Measurements from ENCODE around the gene DSPP. TPM values are rescaled to one million over a fixed set of nuclear protein-coding genes. Genes with fewer than 3 reads are reported as not detected.

Gene DSPP
- total RNA-seq, 2 donors from 2014 or later: not detected

GRCh38 chr4:87620491-87620890 is 12.2 kb downstream of the DSPP start:
- intact Hi-C loops (cut with DNase I): no loop called here
- no peak for DNase-seq (ENCODE audit: low spot score)

- DNase-seq (ENCODE audit: low spot score): no peak
- intact Hi-C loops (cut with DNase I): no loop called here
These were observed 14.0 kb downstream of the DSPP start for GRCh38 chr4:87622303-87622702.

DNA sequence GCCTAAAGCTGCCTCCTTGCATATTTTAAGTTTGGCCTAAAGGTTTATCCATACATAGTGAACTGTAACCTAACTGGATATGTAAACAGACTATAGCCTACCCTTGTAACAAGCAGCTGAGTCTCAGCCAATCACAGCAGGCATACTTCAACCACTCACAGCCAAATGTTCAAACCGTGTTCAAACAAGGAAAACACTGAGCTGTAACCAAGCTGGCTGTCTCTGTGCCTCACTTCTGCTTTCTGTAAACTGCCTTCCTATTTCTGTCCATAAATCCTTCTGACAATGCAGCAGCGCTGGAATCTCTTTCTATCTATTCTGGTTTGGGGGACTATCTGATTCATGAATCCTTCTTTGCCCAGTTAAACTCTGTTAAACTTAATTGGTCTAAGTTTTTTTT is 16.4 kb downstream of the DSPP start:
- intact Hi-C loops (cut with DNase I): no loop called here

DNA sequence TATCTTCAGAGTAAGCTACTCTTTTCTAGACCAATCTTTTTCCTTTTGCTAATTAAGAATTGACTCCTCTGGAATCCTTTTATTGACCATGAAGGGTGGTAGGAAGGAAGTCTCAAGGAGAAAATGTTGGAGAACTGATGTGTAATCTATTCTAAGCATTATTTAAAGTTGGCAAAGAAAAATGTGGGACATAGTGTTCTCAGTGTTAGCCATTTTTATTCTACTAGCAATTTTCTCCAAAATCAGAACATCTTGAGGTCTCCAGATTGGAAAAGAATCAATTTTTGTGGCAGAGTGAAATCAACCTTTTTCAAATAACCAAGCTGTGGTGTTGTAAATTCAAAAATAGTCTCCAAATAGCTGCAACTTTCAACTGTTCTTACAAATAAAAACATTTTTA is 23.3 kb downstream of the DSPP start:
- no peak for DNase-seq (ENCODE audit: low spot score)
- intact Hi-C loops (cut with DNase I): no loop called here

More for the DNA sequence above, 16.4 kb downstream of the DSPP start:
- DNase-seq (ENCODE audit: low spot score): no peak

- DNase-seq (ENCODE audit: low spot score): no peak
- intact Hi-C loops (cut with DNase I): no loop called here
These were observed 24.1 kb downstream of the DSPP start for GRCh38 chr4:87632469-87632868.

DNA sequence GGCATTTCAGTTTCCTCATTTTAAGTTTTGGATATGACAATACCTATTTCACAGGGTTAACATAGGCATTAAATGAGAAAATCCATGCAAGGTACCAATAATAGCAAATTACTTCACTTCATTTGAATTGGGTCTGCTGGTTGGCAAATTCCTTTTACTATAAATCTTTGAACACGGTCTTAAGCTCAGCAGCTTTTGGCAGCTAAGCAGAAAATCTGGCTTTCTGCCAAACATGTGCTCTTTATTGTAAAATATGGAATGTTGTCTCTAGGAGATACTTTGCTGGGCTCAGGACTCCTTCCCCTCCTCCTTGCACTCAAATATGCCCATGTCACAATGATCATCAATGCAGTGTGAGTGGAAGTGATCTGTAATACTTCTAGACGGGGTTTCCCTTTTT is 24.9 kb downstream of the DSPP start:
- intact Hi-C loops (cut with DNase I): no loop called here
- DNase-seq (ENCODE audit: low spot score): no peak

- DNase-seq (ENCODE audit: low spot score): no peak
- intact Hi-C loops (cut with DNase I): no loop called here
These were observed 36.0 kb downstream of the DSPP start for GRCh38 chr4:87644286-87644685.

DNA sequence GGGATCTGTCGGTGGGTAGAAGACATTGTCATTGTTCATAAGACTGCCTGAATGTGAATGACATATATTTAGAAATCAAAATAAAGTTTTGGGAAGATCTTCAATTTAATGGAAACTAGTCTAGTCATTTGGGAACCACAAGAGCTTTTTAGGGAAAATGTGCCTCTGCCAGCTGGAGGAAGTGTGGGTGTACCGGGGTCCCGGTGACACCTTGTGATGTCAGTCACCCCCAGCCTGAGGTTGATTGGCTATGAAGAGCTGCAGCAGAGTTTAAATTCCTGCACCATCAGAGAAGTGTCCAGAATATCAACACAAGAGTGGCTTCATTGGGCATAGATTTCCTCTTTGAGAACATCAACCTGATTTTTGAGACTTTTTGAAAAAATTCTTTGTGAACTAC is 41.7 kb downstream of the DSPP start, which contains the start of gene DMP1:
Gene DMP1, plus strand, starts transcription at position 301 of the 400 bp plus-strand sequence. CDS start 6,213 bp downstream, outside the sequence.
- intact Hi-C loops (cut with DNase I): no loop called here
- no peak for DNase-seq (ENCODE audit: low spot score)

GRCh38 chr4:87650938-87651337 is 42.6 kb downstream of the DSPP start:
- no peak for DNase-seq (ENCODE audit: low spot score)
- intact Hi-C loops (cut with DNase I): no loop called here

- intact Hi-C loops (cut with DNase I): no loop called here
- no peak for DNase-seq (ENCODE audit: low spot score)
These were observed 43.6 kb downstream of the DSPP start for GRCh38 chr4:87651941-87652340.

DNA sequence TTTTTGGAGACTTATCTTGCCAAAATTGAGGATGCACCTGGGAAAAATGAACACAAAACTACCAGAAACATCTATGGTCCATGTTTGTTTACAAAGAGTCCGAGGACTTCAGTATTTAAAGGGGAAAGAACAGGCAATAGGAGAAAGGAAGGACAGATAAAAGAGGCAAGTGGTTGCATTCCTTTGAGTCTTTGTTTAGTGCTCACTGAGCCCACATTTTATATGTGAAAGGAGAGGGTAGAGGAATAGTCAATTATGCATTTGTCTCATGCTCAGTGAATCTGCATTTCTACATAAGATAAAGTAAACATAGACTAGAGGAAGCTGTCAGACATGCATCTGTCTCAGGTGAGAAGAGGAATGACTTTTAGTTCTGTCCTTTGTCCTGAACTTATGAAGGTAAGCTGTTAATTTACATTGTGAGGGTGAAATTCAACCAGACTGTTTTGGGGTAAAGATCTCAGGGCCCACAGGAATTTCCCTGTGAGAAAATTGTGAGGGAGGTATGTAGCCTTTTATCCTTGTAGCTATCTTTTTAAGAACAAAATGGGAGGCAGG is 46.2 kb downstream of the DSPP start:
- intact Hi-C loops (cut with DNase I): no loop called here
- DNase-seq (ENCODE audit: low spot score): no peak

GRCh38 chr4:87657525-87657924 is 49.2 kb downstream of the DSPP start:
- DNase-seq (ENCODE audit: low spot score): no peak
- intact Hi-C loops (cut with DNase I): no loop called here

GRCh38 chr4:87659247-87659931 is 51.1 kb downstream of the DSPP start:
- DNase-seq (ENCODE audit: low spot score): no peak
- intact Hi-C loops (cut with DNase I): no loop called here

DNA sequence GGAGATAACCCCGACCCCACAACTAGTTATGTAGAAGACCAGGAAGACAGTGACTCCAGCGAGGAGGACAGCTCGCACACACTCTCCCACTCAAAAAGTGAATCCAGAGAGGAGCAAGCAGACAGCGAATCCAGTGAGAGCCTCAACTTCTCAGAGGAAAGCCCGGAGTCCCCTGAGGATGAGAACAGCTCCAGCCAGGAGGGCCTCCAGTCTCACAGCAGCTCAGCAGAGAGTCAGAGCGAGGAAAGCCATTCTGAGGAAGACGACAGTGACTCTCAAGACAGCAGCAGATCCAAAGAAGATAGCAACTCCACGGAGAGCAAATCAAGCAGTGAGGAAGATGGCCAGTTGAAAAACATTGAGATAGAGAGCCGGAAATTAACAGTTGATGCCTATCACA is 54.5 kb downstream of the DSPP start:
- DNase-seq (ENCODE audit: low spot score): no peak
- intact Hi-C loops (cut with DNase I): no loop called here

Other genes starting within 250 kb of the DSPP start
- 10 to 100 TPM; 31.1 to 36.1 TPM for gene HSD17B11, start 217.3 kb upstream of the DSPP start, total RNA-seq
- 10 to 100 TPM; 18.9 to 21.8 TPM for gene NUDT9, start 186.0 kb upstream of the DSPP start, total RNA-seq
- gene SPARCL1, start 79.2 kb upstream of the DSPP start, total RNA-seq: 100 to 1,000 TPM; 836 to 868 TPM
- gene DMP1, start 41.8 kb downstream of the DSPP start, total RNA-seq: not detected
- gene IBSP, start 191.0 kb downstream of the DSPP start, total RNA-seq: not detected
- not detected for gene MEPE, start 224.4 kb downstream of the DSPP start, total RNA-seq

Data from posterior vena cava (tissue), 2 donors.